ENCODE results near the gene PALD1.

Gene PALD1

DNA sequence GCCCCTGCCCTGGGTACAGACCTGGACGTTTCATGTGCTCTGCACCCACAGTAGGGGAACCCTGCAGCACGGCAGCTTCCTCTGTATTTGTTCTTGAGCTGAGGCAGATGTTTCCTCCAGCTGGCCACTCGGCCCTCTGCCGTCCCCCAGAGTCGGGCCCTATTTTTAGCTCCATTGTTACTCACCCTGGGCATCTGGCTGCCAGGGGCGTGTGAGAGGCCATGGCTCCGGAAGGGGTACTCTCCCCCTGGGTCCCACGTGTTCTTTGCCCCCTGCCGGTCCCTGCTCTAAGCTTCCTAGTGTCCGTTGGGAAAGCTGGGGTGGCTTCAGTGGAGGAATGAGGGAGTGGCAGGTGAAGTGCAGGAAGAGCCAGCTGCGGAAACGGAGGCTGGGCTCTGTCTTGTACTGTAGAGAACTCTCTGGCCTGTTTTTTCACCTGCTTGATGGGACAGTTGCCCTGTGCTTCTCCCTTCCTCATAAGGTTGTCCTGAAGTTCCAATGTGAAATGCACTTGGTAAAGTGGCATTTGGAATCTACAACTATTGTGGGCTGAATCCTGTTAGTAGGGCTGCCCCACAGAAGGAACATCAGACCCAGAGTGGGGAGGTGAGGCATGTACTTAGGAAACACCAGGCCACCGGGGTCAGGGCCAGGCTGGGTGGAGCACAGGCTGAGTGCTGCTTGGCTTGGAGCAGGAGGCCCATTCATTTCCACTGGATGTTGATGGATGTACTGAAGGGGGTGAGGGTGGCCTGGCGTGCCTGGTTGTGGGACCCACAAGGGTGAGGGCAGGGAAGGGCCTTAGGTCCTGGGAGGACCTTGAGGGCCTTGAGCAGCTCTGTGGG is 30.6 kb downstream of the PALD1 start:
- DNase-seq, result no peak

DNA sequence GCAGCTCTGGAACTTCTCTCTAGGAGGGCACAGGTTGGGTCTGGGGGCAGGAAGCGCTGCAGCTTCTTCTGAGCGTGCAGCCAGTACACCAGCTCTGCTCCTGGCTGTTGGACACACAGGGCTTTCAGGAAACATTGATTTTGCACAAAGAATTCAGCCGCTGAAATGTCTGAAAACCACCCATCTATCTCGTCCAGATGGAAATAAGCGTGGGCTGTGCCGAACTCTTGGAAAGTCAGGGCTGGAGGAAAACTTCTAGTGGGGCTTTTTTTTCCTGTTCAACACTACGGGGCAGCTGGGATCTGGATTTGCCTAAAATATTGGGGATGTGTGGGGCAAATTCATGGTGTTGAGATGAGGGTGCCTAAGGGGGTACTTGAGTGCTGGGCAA is 31.2 kb downstream of the PALD1 start:
- DNase-seq, result no peak

DNA sequence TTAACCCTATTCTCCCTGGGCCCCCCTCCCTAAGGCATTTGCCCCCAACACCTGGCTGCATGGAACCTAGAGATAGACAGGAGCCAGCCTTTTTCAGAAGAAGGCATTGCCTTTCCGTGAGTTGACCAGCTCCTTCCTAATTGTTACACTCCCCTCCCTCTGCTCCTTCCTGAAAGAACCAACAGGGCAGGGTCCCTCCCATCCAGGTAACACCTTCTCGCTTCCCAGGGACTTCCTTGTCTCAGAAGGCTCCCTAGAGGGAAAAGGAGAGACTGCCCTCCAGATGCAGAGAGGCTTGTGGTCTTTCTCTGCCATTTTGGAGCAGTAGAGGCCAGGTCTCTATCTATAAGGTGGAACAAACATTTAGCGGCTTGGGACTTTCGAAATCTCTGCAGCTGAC is 31.9 kb downstream of the PALD1 start:
- no peak for DNase-seq

DNA sequence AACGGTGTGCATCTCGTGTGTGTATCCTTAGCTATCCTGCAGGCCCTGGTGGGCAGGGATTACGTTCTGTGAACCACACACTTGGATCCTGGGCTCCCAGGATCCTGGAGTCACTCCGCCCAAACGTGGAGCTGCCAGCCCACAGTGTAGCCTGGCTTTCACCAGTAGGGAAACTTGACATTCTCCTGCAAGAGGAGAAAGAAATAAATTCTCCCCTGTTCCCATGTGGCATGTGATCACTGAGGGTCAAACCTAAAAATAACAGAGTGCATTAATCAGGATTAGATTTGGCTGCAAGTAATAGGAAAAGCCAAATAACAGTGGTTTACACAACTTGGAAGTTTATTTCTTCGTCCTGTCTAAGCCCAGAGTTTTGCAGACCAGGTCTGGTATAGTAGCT is 32.3 kb downstream of the PALD1 start:
- no peak for DNase-seq

DNA sequence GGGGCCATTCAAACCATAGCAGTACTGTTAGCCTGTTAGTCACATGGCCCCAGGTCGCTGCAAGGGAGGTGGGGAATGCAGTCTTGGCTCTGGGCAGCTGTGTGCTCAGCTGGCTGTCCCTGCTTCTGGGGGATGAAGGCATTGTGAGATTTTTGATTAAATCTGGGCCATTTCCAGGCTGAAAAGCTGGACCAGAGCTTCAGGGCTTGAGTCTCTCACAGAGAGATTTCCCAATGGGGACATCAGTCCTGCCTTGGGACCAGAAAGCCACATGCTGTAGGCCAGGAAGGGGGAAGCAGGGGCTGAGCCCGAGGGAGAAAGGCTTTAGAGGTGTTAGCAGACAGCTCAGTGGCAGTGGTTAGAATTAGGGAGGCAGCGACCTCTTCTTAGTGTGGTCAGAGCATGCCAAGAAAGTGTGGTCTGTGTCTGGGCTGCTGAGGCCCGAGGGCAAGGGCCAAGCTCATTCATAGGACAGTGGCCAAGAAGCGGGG is 33.6 kb downstream of the PALD1 start:
- DNase-seq, result no peak

DNA sequence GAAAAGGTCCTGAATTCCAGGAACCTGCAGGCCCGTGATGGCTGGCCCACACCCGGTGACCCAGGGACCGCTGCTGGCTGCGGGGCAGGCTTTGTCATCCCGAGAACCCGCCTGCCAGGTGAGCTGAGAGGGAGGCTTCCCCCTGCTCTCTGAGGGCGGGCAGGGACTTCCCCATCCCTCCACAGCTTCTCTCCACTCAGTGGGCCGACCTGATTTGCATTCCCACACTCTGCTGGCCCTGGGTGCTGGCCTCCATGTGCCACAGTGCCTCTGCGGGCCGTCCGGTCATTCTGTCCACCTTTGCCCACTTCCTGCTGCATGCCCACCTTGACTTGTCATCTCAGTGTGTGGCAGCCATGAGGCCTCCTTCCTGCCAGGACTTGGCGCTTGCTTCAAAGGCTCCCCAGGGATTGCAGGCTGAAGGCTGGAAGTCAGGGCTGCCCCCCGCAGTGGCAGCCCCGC is 35.3 kb downstream of the PALD1 start:
- no peak for DNase-seq

DNA sequence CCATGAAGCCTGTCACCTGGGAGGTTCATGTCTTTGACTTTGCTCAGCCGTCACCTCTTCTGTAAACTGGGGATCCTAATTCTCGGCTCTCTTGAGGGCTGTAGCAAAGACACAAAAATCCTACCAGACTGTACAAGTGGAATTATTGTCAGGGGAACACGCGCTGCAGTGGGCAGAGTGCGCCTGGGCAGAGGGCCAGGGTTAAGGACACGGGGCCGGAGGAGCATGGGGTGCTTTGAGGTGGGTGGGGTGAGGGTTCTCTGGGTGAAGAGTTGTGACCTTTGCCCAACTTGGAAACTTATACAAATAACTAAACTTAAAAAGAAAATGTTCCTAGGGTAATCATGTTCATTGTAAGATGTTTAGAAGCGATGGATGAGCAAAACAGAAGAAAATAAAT is 36.0 kb downstream of the PALD1 start:
- DNase-seq, result no peak

DNA sequence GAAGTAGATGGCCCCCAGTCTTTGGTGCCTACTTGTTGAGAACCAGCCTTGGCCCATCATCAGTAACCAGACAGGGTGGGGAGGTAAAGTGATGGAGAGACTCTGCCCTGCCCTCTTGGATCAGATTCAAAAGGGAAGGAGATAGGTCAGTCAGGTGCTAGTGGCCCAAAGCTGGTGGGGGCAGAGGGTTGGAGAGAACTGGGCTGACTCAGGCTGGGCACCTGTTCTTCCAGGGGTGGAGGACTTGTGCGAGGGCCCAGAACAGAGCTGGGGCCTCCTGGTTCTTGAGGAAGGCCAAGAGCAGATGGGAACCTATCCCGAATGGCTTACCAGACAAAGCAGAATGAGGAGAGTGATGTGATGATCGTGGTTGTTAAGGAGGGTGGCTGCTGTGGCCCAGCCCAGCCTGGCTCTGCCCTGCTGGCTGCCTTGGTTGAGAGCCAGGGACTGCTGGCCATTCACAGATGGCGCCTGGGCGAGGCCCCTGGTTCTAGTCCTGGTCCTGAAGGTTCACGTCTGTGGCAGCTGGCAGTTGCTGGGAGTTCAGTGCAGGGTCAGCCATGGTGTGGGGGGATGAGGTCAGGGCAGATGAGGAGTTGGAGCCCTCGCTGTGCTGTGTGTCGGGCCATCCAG is 36.6 kb downstream of the PALD1 start:
- no peak for DNase-seq

DNA sequence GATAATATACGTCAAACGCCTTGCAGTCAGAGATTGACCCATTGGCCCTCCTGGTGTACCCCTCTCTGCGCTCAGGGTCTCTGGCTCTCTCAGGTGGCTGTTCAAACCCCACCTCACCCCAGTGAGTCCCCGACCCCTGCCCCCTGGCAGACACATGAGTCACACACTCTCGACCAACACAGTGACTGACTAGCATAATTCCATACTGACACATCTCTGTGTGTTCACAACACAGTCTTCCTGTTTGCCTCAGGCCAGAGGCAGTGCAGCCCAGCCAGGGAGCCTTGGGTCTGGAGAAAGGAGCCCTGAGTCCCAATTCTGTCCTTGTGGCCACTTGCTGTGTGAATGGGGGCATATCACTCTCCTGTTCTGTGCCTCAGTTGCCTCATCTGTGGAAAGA is 40.1 kb downstream of the PALD1 start:
- no peak for DNase-seq

DNA sequence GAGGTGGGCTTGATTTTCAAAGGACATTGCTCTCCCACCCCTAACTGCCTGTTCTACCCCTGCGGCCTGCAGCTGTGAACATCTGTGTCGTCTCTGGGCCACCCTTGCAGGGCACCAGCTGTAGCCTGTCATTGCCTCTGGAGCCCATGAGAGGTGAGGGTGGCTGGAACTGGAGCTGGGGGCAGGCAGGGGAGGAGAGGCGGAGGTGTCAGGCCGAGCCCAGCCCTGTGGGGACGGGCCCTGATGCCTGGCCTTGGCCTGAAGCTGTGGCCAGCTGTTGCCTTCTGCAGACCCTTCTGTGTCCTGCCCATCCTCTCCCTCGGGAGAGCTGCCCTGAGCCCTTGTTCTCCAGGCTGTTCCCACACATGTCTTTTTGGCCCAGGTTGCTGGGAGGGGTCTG is 44.5 kb downstream of the PALD1 start:
- no peak for DNase-seq

DNA sequence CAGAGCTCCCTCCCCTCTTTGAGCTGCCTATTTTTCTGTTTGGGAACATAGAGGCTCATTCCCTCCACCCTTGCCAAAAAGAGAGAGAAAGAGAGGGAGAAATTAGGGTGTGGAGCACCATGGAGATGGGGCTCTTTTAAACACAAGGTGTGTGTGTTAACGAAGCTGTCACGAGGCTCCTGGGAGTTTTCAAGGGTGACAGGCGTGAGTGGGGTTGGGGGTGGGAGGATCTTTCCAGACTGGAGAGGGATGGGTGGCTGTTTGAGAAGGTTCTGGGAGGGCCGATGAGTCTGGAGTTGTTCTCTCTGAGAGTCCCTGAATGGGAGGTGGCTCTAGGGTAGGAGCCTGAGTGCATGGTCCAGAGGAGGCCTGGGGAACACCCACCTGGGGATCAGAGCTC is 45.0 kb downstream of the PALD1 start:
- no peak for DNase-seq

DNA sequence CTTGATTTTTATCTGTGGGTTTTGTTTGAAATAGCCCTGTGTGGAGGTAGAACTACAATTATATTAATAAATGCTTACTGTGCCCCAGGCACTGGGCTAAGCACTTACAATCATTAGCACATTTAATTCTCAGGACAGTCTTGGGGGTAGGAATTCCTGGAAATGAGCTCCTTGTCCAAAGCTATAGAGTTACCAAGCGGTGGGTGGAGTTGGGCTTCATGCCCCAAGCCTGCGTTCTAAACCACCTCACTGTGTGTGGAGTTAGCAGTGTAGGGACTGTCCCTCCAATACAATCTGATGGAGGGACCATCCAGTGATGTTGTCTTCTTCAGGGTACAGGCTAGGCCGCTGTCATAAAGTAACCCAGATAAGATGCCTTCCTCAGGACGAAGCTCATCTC is 49.7 kb downstream of the PALD1 start:
- DNase-seq, result no peak

DNA sequence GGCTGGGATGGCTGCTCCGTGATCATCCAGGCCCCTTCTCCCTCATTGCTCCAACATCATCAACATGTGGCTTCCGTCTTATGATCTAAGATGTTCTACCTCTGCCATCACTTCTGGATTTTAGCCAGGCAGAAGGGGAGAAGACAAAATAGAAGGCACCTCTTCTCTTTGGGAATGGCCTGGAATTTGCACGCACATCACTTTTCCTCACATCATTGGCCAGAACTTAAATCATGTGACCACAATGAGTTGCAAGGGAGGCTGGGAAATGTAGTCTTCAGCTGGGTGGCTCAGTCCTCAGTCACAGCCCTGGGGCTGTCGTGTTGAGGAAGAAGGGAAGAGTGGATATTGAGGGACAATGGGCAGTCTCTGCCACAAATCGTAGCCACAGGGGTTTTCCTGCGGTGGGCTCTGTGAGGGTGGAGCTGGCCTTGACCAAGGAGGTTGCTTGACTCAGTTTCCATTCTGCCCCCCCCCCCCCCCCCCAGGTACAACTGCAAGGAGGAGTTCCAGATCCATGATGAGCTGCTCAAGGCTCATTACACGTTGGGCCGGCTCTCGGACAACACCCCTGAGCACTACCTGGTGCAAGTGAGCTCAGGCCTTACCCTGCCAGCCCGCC is 50.3 kb downstream of the PALD1 start:
- DNase-seq, result no peak

DNA sequence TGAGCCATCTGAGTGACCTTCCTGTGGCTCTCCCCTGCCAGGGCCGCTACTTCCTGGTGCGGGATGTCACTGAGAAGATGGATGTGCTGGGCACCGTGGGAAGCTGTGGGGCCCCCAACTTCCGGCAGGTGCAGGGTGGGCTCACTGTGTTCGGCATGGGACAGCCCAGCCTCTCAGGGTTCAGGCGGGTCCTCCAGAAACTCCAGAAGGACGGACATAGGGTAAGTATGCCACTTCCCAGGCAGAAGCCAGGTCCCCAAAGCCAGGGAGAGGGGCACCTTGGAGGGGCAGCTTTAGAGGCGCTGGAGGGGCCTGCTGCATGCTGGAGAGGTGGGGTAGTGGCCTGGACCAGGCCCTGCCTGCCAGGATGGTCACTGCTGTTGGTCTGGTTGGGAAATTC is 51.3 kb downstream of the PALD1 start:
- DNase-seq, result no peak

DNA sequence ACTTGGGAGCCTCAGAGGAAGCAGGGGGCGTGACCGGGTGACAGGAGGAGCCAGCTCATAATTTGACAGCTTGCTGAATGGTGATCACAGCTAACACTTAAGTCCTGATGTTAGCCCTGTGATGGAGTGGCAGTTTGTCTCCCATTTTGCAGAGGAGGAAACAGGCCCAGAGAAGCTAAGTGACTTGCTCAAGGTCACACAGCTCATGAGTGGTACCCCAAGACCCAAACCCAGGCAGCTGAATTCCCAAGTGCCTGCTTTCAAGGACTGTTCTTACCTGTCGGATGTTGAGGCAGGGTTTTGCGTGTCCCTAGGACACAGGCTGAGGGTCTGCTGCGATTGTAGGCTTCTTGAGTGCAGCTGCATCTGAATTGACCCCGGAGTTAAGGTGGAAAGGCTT is 51.7 kb downstream of the PALD1 start:
- no peak for DNase-seq

DNA sequence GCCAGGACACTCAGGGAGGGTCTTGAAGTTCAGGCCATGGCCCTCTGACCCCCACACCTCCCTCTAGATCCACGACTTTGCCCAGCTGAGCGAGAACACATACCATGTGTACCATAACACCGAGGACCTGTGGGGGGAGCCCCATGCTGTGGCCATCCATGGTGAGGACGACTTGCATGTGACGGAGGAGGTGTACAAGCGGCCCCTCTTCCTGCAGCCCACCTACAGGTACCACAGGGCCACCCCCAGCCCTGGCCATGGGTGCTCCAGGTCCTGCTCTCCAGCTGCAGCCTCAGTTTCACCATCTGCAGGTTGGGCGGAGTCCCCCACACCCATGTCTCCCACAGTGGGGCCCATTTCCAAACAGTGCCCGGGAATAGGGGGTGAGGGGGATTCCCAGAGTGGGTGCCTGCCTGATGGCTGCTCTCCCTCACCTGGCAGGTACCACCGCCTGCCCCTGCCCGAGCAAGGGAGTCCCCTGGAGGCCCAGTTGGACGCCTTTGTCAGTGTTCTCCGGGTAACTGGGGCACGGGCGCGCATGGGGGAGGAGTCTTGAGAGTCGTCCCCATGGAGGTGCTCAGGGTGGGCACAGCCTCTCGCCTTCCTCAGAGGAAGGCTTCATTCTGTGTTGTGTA is 54.1 kb downstream of the PALD1 start:
- DNase-seq, result no peak

DNA sequence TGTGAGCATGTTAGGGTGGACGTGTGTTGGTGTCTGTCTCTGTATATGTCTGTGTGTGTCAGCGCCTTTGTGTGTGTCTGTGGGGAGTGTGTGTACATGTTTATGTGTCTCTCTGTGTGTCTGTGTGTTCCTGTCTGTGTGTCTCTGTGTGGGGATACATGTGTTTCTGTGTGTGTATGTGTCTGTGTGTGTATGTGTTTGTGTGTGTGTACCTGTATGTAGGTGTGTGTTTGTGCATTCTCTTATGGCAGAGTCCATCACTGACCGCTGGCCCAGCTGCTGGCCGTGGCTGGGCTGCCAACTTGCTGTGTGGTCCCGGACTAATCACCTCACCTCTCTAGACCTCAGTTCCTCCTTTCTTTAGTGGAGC is 54.6 kb downstream of the PALD1 start:
- DNase-seq, result no peak

DNA sequence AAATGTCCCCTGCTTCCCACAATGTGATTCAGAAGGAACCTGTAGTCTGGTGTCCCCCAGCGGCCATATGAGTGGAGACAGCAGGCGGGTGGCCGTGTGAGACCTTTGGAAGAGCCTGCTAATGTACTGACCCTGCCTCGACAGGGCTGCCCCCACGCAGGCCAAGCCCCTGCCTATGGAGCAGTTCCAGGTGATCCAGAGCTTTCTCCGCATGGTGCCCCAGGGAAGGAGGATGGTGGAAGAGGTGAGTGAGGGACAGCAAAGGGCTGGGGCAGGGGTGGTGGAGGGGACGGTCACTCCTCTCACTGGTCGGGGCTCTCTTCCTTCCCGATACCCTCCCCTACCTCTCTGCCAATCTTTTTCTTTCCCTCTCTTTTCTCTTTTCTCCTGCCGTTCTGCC is 55.7 kb downstream of the PALD1 start:
- DNase-seq, result no peak

DNA sequence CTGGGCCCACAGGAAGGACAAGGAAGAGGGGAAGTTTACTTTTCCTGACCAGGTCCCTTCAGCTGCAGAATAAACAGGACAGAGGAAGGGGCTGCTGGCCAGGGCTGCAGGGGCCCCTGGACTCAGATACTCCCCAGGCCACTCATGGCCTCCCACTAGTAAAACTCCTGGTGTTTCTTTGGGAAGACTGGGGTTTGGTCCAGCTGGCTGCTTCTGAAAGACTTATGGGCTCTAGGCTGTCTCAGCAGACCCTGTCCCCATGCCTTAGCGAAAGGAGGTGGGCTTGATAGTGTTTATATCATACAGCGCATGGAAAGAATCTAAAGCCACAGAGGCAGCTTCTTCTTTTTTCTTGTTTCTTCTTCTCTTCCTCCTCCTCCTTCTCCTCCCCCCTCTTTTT is 56.4 kb downstream of the PALD1 start:
- DNase-seq, result no peak

DNA sequence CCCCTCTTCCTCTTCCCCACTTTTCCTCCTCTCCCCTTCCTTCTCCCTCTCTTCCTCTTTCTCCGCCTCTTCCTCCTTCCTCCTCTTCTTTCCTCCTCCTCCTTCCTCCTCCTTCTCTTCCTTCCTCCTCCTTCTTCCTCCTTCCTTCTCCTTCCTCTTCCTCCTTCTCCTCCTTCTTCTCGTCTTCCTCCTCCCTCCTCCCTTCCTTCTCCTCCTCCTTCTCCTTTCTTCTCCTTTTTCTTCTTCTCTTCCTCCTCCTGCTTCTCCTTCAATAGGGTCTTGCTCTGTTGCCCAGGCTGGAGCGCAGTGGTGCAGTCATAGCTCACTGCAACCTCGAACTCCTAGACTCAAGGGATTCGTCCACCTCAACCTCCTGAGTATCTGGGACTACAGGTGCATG is 56.9 kb downstream of the PALD1 start:
- DNase-seq, result no peak

DNA sequence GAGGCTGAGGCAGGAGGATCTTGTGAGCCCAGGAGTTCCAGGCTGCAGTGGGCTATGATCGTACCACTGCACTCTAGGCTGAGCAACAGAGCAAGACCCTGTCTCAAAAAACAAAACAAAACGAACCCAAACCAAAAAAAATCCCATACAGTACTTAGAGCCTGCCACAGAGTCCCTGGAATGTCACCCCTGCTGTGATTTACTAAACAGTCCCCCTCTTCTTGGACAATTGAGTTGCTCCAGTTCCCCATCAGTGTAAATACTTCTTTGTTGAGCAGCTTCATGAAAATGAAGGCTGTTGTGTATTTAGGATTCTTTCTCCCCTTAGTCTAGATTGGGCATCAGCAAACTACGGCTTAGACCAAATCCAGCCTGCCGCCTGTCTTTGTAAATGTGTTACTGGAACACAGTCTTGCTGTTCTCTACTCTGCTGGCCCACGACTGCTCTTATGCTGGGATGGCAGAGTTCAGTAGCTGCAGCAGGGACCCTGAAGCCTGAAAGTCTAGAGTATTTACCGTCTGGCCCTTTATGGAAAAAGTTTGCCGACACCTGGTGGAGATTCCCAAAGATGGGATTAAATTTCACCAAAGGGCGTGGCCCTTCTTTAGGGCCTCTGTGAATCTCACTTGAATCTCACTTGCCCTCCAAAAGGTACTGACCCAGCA is 57.8 kb downstream of the PALD1 start:
- no peak for DNase-seq

DNA sequence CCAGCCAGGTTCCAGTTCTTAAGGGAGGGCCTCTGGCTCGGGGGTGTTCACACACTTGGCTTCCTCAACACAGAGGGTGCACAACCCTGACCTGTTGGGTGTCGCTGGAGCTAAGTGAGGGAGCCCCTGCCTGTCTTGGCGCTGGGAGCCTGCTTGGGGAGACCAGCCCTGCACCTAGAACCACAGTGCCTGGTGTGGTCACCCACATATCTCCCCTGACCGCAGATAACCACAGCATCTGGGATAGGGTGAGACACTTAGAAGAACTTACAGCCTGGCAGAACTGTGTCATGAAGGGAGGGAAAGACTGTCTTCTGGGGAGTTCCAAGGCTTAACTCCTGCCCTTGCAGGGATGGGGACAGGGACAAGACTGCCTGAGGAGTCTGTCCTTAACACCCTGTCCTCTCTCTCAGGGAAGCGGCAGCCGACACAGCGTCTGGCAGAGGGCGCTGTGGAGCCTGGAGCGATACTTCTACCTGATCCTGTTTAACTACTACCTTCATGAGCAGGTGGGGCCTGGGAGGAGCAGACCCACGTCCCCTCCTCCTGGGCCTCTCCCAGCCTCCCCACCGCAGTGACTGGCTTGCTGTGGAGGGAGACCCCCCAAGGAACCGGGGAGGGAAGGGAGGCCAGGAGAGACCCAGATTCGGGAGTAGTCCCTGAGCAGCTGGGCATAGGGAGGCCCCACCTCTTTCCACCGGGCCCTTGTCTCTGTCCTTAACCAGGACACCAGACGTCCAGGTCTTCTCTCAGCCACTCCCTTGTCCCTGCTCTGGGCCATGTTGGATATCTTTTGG is 59.0 kb downstream of the PALD1 start:
- DNase-seq, result no peak

Data from CD4-positive, alpha-beta T cell treated with Interleukin-10 for 1 hour (primary cell).